Endodermal cell (in vitro differentiated cells): ENCODE results near the gene ELAVL1. TPM values are rescaled to one million over a fixed set of nuclear protein-coding genes. Genes with fewer than 3 reads are reported as not detected.
A peak's percentile ranks its signal among the peaks of the same experiment; 100 is the strongest.

Source experiments
- DNase-seq: peaks from one replicate; pipeline ENCODE4 v3.0.0-alpha.2; 2017
- H3K27ac ChIP-seq: 2 replicates; pipeline ENCODE4 v1.5.1; 2013; ENCODE audit warnings: mild to moderate bottlenecking, low read depth, low read length, moderate library complexity
- H3K27me3 ChIP-seq: 2 replicates; pipeline ENCODE4 v1.6.1; 2013; ENCODE audit warnings: mild to moderate bottlenecking, low read length, moderate library complexity; ENCODE audit not compliant: insufficient read depth, control insufficient read depth, poor library complexity, severe bottlenecking
- H3K36me3 ChIP-seq: 2 replicates; pipeline ENCODE4 v1.7.0; 2013; ENCODE audit warnings: mild to moderate bottlenecking, low read length, moderate library complexity; ENCODE audit not compliant: control insufficient read depth, insufficient read depth
- H3K4me1 ChIP-seq: one replicate; pipeline ENCODE4 v1.7.0; 2013; ENCODE audit warnings: low read length; ENCODE audit not compliant: control insufficient read depth, insufficient read depth
- H3K4me3 ChIP-seq: 2 replicates; pipeline ENCODE4 v1.5.1; 2013; ENCODE audit warnings: mild to moderate bottlenecking, low read length, moderate library complexity
- H3K9ac ChIP-seq: 2 replicates; pipeline ENCODE4 v1.6.1; 2013; ENCODE audit warnings: mild to moderate bottlenecking, low read length, moderate library complexity; ENCODE audit not compliant: poor library complexity, severe bottlenecking; ENCODE audit errors: extremely low read depth
- H3K9me3 ChIP-seq: 2 replicates; pipeline ENCODE4 v1.6.1; 2013; ENCODE audit warnings: mild to moderate bottlenecking, low read length, moderate library complexity; ENCODE audit not compliant: control insufficient read depth
- H3K27ac Mint-ChIP-seq: 2 replicates; pipeline ENCODE4 v1.8.0; 2020; ENCODE audit warnings: mixed read lengths
- H3K27me3 Mint-ChIP-seq: 2 replicates; pipeline ENCODE4 v1.8.0; 2021; ENCODE audit warnings: mild to moderate bottlenecking, mixed read lengths; ENCODE audit not compliant: insufficient read depth
- H3K36me3 Mint-ChIP-seq: 2 replicates; pipeline ENCODE4 v1.8.0; 2020; ENCODE audit warnings: low read depth, mixed read lengths
- H3K4me1 Mint-ChIP-seq: 2 replicates; pipeline ENCODE4 v1.8.0; 2020; ENCODE audit warnings: mixed read lengths
- H3K4me3 Mint-ChIP-seq: 2 replicates; pipeline ENCODE4 v1.8.0; 2020; ENCODE audit warnings: mild to moderate bottlenecking, moderate library complexity, mixed read lengths
- H3K9me3 Mint-ChIP-seq: 2 replicates; pipeline ENCODE4 v1.8.0; 2020; ENCODE audit warnings: mild to moderate bottlenecking, mixed read lengths
- CTCF ChIP-seq: fragments of 200-600 bp; sonication (generic); conservative IDR thresholded peaks from 2 replicates; pipeline ENCODE4 v1.5.0; 2021; ENCODE audit warnings: antibody characterized with exemption, mild to moderate bottlenecking
- WGBS, 2 experiments: methylation state at CpG; one replicate each; pipeline versions ENCODE4 v1.1.5 to v1.1.7; 2013; ENCODE audit warnings: missing lambda C conversion rate in 2 of 2, mixed read lengths in 1 of 2; ENCODE audit not compliant: insufficient coverage in 1 of 2, insufficient read length in 1 of 2; 5-methylcytosine and 5-hydroxymethylcytosine counted together
- total RNA-seq, 2 donors: library from RNA; stranded (reverse); fragmentation: NEBNext Ultra II Directional in 1 of 2; extraction: Animal tissue kit (Norgen Biotek cat#: 25700) in 1 of 2; gene quantifications; 2 replicates in 1 of 2; 3 replicates in 1 of 2; pipeline ENCODE4 v1.2.1, GENCODE V29; 2021

ELAVL1 gene
- total RNA-seq, 2 donors from 2014 or later, result 123 to 149 TPM

GRCh38 chr19:7917267-7918061 lies 88.0 kb downstream of the ELAVL1 start:
- peaks cover 12% of the 10 kb centered on the region for H3K36me3 Mint-ChIP-seq
- H3K27ac ChIP-seq, result no peak overlapping the region
- WGBS, 2 experiments, result 3 to 5% methylated on average over 15 to 71 of the region's 71 CpGs

GRCh38 chr19:7916955-7917266 lies 88.5 kb downstream of the ELAVL1 start:
- 6 to 18% methylated on average over 4 to 12 of the region's 12 CpGs for WGBS, 2 experiments
- H3K27me3 Mint-ChIP-seq, result peaks cover 49% of the 10 kb centered on the region
- no peak overlapping the region for H3K9ac ChIP-seq
- peaks cover 11% of the 10 kb centered on the region for H3K36me3 Mint-ChIP-seq
- peaks cover 7% of the 10 kb centered on the region for H3K36me3 ChIP-seq
- no peak overlapping the region for H3K27ac ChIP-seq
- H3K4me3 Mint-ChIP-seq, result peak overlapping the region; percentile 53
- no peaks in the 10 kb centered on the region for H3K9me3 Mint-ChIP-seq
- no peaks in the 10 kb centered on the region for H3K9me3 ChIP-seq
- H3K27me3 ChIP-seq, result peaks cover 44% of the 10 kb centered on the region
- H3K4me1 Mint-ChIP-seq, result peaks cover 6% of the 10 kb centered on the region
- TF ChIP-seq CTCF, result no peak
- no peak overlapping the region for H3K27ac Mint-ChIP-seq
- DNase-seq, result no peak
- peaks cover 5% of the 10 kb centered on the region for H3K4me1 ChIP-seq
- H3K4me3 ChIP-seq, result peak overlapping the region; percentile 47

More at GRCh38 chr19:7917267-7918061, 88.0 kb downstream of the ELAVL1 start:
- Histone ChIP-seq H3K4me1 (peaks cover 5% of the 10 kb centered on the region), H3K9ac (no peak overlapping the region), H3K4me3 (peak overlapping the region; percentile 47), H3K36me3 (peaks cover 5% of the 10 kb centered on the region), H3K27me3 (peaks cover 44% of the 10 kb centered on the region), H3K9me3 (no peaks in the 10 kb centered on the region)
- Mint-ChIP-seq H3K9me3 (no peaks in the 10 kb centered on the region), H3K4me1 (peaks cover 6% of the 10 kb centered on the region), H3K27ac (no peak overlapping the region), H3K27me3 (peaks cover 49% of the 10 kb centered on the region), H3K4me3 (peak overlapping the region; percentile 53)
- peak; percentile 82 for TF ChIP-seq CTCF
- DNase-seq, result peak; percentile 88

GRCh38 chr19:7916103-7916954 lies 89.1 kb downstream of the ELAVL1 start:
- Histone ChIP-seq H3K4me1 (peaks cover 4% of the 10 kb centered on the region), H3K9me3 (no peaks in the 10 kb centered on the region), H3K27ac (no peak overlapping the region), H3K27me3 (peaks cover 44% of the 10 kb centered on the region), H3K36me3 (peaks cover 6% of the 10 kb centered on the region), H3K4me3 (no peak overlapping the region), H3K9ac (no peak overlapping the region)
- peak; percentile 58 for TF ChIP-seq CTCF
- no peaks in the 10 kb centered on the region for H3K9me3 Mint-ChIP-seq
- peak overlapping the region; percentile 53 for H3K4me3 Mint-ChIP-seq
- peak; percentile 85 for DNase-seq
- H3K4me1 Mint-ChIP-seq, result peaks cover 6% of the 10 kb centered on the region
- peaks cover 49% of the 10 kb centered on the region for H3K27me3 Mint-ChIP-seq
- peaks cover 11% of the 10 kb centered on the region for H3K36me3 Mint-ChIP-seq
- WGBS, 2 experiments, result 1 to 2% methylated on average over 30 to 104 of the region's 104 CpGs
- H3K27ac Mint-ChIP-seq, result no peak overlapping the region
